ENCODE measurements around the gene ST6GAL2. TPM values are rescaled to one million over a fixed set of nuclear protein-coding genes. Genes with fewer than 3 reads are reported as not detected.

Gene ST6GAL2
- polyA plus RNA-seq, 5 donors: 1.8 to 6.6 (median 3.3) TPM

DNA sequence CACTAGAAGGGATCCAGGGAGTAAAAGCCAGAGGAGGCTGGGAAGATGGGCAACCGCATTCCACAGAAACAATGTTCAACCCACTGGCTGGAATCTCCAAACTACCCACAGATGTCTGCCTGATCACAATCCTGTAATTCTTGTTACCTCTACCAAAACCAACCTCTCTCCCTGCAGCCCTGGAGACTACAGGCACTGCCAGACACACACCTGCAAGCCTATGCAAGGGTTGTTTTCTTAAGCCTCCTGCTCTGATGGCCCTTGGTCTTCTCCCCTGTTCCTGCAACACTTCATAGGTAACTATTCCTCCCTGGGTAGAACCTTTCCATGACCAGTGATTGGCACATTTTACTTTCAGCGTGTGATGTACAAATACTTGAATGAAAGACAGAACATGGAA is 21.9 kb downstream of the ST6GAL2 start:
- DNase-seq: no peak

DNA sequence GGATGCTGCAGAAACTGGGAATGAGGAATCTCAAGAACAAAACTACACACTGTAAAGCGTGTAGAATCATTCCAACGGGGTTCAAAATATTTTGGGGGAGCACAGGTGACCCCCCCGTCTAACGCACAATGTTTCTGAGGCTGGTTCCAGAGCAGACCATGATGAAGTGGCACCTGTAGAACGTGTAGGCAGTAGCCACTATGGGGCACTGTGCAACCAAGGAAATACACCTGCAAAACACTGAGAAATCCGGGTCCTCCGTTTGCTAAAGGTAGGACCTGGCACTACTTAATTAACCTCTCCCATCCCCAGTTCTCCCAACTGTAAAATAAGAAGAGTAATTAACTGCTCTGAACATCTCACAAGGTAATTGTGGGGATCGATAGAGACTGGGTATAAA is 22.6 kb downstream of the ST6GAL2 start:
- DNase-seq: no peak

DNA sequence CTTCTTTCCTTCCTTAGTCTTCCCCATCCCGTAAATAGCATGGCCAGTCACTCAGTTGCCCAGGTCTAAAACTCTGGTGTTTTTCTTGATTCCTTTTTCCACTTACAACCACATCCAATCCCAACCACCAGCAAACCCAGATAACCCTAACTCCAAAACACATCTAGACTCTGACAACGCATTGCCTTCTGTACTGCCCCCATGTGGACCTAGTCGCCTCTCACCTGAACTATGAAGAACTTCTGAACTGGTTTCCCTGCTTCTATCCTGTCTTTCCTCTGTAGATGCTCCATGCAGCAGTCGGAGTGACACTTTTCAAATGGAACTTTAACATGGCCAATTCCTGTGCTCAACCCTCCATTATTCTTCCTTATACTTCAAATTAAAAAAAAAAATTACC is 26.5 kb downstream of the ST6GAL2 start:
- no peak for DNase-seq

DNA sequence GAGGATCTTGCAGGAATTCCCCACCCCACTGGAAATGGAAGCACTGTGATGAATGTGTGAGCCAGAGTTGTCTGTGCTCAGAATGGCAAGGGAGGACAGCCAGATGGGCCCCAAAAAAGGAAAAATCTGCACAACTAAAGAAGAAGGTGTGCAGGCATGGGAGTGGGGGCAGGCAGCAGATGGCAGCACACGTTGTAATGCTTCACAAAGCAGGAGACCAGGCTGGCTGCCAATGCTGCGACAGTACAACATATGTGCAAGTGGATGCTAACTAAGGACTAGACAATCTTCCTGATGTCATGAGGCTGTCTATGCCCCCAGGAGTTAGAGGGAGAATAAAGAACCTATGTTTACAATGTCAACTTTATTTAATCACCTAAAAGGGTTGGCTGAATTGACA is 27.2 kb downstream of the ST6GAL2 start:
- no peak for DNase-seq

DNA sequence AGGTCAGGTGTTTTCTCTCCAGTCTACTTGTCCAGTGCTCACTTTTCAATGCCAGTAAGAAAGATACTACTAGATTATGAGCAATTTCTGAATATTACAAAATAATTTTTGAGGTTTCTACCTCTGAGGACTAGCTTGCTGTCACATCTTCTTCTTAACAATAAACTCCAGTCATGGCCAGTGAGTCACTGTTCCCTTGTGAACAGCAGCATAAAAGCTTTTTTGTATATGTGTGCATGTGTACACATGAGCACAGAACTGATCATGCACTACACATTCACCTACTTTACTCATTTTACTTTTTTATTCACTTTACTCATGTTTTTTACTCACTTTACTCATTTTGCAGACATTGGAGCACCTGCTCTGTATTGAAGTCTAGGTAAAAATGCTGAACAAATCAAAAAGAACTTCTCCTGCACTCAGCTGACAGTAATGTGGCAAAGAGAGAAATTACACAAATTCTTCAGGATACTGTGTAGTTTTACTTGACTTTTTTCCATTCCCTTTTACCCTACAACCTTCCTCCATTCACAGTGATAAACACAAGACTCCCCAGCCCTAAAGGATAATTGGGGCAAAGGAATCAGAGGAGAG is 28.0 kb downstream of the ST6GAL2 start:
- no peak for DNase-seq

DNA sequence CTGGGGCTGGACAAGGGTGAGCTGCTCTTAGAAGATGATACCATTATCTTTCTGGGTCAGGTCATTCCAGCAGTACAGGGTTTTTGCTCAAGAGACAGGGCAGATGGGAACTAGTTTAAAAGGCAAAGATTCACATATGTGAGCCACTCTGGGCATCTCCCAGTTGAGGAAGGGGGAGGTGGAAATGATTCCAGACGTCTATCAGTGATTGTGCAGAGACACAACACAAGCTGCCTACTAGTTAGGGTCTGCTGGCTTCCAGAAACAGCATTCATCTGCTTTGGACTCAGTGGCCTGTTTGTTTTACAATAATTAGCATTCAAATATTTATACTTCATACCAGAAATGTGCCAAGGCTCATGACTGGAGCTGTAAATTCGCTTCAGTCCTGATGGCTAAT is 32.3 kb downstream of the ST6GAL2 start:
- no peak for DNase-seq

DNA sequence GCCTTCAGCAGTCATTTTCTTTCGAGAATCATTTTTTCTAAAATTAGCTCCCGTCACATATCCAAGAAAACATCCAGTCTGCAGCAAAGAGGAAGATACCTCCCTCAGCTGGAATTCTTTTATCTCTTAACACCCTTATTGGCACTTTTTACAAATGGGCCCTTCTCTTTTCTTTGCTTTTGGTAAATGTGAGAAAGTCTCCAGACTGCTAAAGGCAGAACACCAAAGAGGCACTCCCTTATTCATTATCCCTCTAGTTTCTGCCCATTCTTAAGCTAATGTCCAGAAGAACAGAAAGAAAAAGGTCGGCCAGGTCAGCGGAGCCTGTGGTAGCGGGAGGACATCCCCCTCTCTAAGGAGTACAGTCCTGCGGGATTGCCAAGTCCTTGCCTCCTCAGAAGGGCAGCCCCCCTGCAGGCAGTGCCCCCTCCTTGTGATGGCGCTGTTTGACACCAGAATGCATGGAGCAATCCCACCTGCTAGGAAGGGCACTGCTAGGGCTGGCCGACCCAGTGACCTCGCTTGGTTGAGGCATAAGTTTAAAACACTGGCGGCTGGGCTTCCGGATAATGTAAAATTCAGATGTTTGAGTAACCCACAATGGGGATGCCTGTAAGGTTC is 34.0 kb downstream of the ST6GAL2 start:
- DNase-seq: no peak

DNA sequence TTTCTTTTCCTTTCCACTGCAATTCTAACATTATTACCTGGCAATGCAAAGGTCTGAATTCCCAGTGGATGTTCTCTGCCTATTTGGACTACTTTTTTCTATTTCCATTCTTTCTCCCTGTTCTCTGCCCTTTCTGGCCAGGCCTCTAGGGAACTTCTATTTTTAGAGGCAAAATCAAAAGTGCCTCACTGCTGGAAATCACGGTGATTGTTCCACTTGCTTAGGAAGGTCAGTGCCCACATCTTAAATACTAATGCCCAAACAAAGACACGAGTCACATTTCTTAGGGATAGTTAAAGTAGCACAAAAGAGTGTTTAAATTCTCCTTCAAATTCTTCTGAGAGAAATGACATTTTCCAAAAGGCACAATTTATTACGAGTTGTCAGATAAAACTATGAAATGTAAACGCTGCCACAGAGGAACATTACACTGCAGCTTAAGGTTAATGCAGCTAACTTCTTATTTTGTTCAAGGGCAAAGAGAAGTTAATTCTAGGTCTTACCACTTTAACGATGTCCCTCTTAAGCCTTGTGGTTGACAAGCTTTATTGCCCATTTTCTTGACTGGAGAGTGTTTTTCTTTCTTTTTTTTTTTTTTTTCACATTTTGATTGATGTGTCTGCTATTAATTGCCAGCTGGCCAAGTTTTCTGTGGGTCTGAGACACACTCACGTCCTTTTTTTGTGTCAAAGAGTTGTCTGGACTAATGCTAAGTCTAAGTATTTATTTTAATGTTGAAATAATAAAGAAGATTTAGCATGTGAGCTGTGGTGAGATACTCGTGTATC is 34.7 kb downstream of the ST6GAL2 start:
- no peak for DNase-seq

DNA sequence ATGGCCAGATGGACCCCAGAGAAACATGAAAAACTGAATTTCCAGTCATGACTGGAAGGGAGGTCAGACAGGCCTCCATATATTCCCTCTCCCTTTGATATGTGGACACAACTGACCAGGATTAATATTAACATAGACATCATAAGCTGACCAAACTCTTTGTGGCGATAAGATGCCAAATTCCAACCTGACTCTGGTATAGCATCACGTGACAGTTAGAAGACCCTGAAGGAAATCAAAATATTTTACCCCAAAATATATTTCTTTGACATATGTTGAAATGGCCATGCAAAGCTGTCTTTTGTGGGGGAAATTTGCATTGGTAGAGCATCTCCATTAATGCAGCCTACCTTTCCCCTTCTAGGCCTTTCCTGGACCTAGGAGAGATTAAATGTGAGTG is 36.7 kb downstream of the ST6GAL2 start:
- no peak for DNase-seq

DNA sequence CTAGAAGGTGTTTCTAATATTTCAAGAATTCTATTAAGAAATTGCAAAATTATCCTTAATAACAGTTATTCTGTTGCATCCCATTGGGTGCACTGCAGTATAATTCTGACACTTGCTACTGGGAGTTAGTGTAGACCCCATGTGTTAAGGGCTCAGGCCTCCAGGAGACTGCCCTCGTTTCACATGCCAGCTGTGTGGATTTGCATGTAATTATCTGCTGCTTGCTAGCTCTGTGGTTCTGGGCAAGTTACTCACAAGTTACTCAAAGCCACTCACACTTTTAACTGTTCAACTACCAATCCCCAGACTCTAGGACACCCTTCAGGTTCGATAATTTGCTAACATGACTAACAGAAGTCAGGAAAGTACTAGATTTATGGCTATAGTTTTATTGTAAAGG is 38.6 kb downstream of the ST6GAL2 start:
- DNase-seq: no peak

DNA sequence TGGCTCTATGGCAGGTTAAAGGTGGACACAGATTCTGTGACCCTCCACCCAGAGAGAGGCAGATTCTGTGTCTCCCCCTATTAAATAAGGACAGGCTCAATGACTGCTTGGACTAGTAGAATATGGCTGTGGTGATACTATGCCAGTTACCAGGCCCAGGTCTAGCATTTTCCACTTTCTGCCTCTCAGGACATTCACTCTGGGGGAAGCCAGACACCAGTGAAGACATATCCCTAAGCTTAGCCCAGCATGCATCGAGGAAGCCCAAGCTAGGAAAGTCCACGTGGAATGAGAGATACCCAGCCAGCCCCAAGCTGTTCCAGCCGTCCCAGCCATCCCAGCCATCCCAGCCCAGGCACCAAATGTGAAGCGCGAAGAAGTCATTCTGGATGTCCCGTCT is 40.3 kb downstream of the ST6GAL2 start:
- no peak for DNase-seq

DNA sequence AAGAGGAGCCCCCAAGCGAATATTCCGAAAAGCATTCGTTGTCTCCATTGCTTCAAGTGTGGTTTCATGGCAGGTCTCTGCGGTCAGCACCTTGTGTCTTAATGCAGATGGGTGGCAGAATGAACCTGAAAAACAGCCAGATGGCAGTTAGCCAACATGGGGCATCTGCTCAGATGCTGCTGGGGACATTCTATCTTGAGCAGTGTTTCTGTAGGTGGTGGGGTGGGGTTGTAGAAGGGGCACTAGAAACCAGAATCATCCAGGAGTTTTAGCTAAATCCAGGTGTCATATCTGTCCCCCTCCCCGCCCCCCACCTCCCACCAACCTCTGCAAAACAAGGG is 42.1 kb downstream of the ST6GAL2 start:
- no peak for DNase-seq

DNA sequence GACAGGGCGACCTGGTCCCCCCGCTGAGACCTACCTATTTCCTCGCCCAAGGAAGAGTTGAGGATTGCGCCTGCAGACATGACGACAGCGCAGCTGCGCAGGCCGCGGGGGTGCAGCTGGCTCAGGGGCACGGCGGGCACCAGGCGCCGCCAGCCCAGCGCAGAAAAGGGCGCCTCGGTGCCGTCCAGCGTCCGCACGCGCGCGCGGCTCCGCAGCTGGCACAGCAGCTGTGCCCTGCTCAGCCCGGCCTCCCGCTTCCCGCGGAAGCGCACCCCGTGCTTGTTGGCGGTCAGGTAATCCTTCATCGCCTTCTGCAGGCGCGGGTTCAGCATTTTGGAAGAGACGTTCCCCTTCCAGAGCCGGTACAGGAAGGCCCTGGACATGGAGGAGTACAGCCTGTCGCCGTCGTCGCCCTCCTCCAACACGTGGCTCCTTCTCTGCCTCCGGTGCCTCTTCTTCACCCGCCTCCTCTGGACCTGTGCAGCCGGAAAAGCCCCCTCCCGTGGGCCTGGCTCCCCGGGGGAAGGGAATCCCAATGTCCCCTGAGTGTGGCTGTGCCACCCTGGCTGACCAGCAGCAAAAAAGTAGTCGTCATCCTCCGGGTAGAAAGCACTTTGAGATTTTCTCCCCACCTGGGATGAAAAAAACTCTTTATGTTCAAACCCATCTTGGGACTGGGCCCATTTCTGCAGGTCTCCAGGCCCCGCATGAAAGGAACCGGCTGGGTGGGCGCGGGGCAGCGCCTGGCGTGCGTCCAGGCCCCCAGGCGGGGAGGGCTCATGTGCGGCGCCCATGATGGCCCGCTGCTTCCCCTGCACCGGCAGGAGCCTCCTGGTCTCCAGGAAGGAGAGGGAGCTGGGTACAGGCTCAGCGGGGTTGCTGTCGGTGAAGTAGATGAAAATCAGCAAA is 42.7 kb downstream of the ST6GAL2 start:
- DNase-seq: no peak

DNA sequence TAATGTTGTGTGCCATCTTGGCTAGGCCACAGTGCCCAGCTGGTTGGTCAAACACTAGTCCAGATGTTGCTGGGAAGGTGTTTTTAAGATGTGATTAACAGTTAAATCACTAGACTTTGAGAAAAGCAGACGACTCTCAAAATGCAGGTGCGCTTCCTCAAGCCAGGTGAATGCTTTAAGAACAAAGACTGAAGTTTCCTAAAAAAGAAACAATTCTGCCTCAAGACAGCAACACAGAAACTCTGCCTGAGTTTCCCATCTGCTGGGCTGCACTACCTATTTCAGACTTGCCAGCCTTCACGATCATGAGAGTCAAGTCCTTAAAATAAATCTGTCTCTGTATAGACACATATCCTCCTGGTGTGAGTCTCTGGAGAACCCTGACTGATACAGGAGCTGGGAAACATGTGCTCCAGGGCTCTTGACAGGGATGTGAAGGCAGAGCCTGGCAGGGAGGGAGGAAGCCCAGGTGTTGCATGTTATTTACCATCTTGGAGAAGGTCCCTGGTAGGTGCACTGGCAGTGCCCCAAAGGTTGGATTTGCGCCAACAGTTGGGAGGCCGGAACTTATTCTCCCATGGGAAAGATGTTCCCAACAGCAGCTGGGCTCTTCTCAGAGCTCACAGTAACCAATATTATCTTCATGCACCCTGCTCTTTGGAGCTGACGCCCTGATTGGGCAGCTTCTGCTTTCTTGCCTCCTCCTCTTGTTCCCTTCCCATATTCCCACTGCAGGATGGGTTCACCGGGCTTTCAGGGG is 43.9 kb downstream of the ST6GAL2 start:
- no peak for DNase-seq

DNA sequence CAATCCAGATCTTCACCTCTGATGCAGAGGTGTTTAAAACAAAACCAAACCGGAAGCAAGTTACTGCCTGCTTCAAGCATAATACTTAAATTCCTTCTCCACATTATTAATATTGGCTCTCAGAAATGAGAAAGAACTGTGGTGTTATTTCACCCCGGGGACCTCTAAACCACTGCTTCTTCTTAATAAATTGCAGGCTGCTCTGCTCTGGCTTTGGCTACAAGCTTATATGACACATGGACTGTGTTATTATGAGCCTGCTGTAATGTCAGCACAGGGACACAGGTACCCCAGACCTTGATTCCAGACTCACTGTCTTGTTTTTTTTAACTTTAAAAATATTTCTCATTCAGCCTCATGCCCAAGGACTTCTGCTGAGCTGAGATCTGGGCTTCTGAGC is 45.1 kb downstream of the ST6GAL2 start:
- no peak for DNase-seq

DNA sequence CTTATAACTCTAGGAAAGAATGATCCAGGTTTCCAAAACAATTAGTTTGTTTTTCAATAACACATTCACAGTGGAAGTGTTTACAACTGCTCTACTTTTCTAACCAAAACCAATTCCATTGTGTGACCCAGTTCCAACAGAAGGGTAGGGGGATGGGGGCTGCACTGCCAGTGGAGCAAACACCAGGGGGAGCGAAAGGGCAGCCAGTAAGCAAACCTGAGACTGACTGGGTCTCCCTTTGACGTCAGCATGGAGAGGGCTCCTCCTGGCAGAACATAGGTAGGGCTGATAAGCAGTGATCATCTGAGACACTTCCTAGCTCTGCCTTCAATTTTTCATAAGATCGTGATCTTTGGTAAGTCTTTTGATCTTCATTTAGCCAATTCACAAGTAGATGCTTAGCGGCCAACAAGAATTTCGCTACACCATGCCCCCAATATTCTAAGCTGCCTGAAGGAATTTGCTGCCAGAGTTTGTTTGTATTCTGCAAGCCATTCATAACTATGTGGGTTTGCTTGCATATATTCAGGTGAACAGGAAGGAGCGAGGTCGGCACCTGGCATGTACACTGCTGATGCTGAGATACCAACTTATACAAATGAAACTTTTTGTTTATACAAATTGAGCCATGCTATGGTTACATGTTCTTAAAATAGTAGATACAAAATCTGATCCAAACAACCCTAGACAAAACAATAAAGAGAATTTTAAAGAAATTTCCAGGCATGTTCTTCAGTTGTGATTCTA is 45.9 kb downstream of the ST6GAL2 start:
- peak; percentile 14 to 16 for DNase-seq

DNA sequence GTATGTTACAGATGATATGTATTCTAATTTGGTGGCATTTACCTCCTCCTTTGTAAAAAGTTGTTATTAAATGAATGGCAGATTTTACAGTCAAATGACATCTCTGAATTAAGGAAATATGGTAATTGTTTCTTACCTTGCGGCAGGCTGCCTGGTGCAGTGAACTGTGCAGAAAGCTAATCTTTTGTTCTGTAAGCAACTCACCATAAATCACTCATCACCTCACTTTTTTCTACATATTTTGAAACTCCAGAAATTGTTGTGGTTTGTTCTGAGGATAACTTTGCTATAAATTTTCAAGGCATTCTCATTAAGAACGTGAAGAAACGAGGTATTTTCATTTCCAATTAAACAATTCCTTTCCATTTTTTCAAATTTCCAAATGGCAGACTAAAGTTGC is 52.7 kb downstream of the ST6GAL2 start:
- no peak for DNase-seq

DNA sequence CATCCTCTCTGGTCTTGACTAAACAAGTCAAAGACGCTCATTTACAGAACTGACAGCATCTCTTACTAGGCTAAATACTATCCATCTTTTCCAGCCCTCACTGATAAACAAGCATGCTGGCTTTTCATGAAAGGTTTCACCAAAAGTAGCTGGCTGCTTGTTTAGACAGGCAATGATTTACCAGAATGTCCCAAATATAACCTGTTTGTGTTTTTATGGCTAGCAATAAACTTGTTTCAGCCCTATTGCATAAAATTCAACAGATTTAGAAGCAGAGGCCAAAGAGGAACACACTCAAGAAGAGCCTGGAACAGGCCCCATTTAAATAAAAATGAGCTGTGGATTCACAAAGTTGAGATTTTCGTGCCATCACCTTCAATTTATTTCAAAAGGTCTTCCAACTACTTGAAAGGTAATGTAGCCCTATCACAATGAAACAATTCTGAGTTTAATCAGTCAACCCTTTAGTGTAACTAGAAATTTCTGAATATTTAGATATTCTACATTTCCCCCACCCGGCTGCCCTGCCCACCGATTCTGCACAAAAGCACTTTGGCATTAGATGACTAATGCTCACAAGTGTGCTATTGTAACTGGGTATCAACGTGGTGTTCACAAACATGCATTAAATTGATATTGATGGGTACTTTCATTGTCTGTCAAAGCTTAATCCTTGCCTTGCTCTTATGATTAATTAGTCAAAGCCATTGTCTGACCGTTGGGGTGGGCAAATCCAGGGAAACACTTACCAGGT is 54.0 kb downstream of the ST6GAL2 start:
- no peak for DNase-seq

DNA sequence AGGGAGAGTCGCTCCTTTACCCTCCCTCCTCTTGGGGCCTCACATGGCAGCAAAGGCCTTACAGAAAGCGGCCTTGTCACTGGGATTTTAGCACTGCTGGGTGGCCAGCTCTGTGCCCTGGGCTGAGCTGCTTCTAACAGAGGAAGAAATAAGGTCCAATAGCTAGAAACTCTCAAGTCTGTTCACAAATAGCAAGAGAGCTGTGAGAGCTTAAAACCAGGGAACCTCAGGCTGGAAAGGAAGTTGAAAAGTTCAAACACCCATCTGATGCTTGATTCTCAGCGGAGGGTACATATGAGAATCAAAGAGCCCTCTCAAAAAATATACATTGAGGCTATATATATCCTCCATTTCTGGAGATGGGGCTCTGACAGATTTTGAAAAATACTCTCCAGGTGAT is 54.7 kb downstream of the ST6GAL2 start:
- DNase-seq: no peak

DNA sequence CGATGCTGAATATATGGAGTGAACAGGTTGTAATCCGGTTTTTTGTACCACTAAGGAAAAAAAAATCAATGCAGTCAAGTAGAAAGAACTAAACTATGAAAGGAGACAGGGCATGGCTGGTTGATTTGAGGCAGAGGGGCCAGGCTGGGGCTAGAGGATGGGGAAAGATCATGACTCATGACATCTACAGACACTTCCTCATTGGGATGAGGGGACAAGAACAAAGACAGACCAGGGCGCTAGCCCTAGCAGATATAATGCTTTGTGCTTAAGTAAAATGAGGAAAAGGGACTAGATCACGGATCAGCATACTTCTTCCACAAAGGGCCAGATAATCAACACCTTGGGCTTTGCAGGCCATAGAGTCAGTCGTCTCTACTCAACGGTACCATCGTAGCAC is 55.8 kb downstream of the ST6GAL2 start:
- no peak for DNase-seq

Measured in right lung (tissue), 5 donors.